NCI-H2029 treated with DMSO at 0.1 percent for 48 hours (cell line): ENCODE results near the gene PPM1J.
A peak's percentile ranks its signal among the peaks of the same experiment; 100 is the strongest.

ENCODE experiments used
- DNase-seq: peaks from one replicate; lab custom pipeline; 2025; lab: John Stamatoyannopoulos, UW

PPM1J gene

DNA sequence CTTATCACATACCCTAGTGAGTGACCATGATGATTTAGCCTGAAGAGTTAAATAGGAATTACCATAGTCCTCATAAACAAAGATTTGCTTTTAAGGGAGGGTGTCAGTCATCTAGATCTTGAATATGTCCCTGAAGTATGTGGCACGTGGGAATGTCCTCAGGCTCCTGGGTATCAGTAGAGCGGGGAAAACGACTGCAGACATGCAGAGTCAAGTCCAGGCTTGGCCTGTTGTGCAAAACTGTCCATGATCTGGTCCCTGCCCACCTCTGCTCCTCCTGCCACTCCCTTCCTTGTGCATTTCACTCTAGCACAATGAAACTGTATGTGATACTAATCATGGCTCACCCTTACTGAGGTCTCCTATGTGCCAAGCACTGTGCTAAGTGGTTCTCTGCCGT, 27.8 kb downstream of the PPM1J start:
- DNase-seq, result no peak

DNA sequence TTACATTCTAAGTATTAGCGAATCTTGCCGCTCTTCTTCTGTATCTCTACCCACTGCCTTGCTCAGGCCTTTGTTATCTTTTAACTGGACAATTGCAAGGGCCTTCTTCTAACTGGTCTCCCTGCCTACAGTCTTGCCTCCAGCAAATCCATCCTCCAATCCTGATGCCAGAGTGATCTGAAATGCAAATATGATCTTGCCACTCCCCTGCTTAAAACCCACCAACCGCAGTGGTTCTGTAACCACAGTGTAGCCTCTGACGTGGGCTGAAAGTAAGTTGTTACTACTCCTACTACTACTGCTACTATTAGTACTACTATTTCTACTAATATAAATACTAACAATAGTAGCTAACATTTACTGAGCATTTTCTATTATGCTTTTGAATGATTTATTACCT, 28.3 kb downstream of the PPM1J start:
- no peak for DNase-seq

DNA sequence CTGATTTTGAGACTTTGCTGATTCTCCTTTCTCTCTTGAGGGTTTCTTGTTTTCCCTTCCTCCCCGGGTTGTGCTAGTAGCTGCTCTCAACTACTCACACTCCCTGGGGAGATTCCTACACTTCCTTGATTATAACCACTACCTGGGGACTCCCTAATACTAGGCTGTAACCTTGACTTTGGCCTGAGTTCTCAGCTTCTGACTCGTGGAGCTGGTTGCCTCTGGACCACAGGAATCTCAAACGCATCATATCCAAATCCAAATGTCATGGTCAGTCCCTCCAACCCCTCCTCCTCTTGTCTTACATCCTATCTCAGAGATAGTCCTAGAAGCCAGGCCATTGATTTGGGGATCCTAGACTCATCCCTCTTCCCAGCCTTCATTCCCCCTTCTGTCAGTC, 28.7 kb downstream of the PPM1J start:
- no peak for DNase-seq

DNA sequence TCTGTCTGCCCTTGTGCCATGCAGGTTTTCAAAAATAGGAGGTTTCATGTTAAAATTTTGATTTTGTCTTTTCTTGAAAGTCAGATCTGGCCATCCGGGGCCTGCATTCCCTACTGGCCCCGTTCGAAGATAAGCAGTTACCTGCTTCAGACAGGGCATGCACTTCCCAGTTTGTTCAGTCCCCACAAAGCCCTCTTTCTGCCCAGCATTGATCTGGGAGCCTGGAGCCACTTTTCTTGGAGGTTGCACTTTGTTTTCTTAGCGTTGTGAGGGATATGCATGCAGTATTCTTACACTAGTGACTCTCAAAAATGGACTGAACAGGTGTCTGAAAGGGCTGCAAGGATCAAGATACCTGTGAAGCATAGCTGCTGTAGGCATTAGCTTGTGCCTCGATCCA, 29.2 kb downstream of the PPM1J start:
- DNase-seq, result no peak

DNA sequence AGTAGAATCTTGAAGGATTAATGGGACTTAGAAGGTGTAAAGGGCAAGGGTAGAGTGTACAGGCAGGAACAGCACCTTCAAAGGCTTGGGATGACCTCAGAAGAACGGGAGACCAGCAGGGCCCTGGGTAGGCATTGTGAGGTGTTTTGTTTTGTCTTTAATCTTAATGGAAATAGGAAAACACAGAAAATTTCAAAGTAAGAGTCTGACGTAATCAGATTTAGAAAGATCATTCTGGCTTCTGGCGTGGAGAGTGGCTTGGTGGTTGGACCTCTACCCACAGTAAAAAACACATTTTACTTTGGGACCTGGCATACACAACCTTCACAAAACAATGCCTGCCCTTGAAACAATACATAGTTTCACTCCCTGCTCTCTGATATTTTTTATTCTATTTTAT, 36.5 kb downstream of the PPM1J start:
- DNase-seq, result no peak

DNA sequence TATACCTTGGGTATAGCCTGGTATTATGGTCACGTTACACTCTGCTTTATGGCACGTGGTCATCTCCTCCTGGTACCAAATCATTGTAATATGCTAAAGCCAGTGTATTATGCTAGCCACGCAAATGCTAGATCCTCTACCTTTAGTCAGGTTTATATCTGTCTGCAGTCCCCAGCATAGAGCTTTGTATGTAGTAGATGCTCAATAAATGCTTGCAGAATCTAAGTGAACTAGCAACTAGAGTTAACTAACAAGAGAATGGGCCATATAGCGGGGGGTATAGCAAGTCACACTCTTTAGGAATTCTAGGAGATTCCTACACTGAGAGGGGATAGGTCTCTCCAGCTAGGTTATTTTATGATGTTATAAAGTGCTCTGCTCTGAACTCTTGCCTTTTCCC, 37.6 kb downstream of the PPM1J start:
- DNase-seq, result no peak

DNA sequence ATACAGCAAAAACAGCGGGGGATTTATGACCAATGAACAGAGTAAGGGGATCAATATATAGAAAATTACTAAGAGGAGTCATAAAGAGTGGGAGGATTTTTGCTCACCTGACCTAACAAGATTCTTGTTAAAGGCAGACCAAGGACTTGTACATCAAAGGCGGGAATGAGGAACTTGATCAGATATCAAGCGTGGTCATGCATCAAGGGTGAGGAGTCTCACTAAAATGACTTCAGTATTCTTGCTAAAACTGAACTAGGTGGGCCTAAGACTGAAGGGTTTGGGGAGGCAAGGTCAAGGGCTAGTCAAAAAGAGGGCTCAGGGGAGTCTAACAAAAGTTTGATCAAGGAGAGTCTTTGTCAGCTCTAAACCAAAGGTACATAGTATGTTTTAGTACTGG, 38.6 kb downstream of the PPM1J start:
- DNase-seq, result no peak

DNA sequence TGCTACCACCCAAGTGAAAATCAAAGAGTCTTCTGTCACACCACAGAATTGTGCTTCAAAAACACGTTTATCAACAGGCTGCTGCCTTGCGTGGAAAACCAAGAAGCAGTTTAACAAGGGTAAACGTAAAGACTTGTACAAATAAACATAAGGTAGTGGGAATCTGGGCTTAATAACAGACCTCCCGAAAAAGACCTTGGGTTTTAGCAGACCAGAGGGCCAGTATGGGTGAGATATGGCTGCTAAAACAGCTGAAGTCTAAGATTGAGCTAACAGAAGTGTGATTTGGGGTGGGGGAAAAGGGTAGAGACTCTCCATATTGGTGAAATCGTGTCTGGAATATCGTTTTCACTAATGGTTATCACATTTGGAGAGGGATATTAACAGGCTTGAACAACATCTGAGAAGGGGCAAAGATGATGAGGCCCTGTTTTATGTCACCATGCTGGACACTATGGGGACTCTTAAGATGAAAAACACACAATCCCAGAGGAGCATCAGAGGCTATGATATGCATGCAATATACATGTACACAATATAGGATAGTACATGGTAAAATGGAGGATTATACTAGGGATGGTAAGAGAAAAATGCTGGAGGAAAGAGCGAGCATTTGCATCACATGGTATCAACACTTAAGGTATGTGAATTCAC, 39.3 kb downstream of the PPM1J start:
- DNase-seq, result no peak

DNA sequence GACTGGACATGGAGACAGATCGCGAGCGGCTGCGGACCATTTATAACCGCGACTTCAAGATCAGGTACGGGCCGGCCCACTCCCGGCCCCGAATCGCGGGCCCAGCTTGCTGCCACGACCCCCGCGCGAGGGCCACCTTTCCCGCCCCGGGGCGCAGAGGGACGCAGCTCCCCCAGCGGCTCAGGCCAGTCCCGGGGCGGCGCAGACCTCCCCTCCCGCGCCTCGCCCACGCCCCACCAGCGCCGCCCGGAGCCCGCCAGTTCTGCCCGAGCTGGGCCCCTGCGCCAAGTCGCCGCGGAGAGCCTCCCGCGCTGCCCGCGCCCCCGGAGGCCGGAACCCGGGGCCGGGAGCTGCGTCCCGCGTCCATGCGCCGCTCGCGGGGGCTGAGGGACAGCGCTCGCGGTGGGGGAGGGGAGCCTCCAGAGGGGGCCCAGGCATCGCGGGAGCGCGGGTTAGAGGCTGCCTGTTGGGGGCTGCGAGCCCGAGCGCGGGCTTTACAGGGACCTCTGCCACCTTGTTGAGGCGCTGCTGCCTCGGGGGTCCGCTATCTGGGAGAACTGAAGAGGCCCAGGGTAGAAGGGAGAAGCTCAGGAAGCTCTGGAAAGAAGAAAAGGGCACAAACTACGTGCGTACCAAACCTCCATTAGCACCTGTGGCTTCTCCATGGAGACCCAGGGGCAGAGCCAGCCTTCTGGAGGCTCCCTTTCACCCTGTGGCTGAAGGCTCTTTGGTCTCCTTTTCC, 40.0 kb downstream of the PPM1J start:
- no peak for DNase-seq

DNA sequence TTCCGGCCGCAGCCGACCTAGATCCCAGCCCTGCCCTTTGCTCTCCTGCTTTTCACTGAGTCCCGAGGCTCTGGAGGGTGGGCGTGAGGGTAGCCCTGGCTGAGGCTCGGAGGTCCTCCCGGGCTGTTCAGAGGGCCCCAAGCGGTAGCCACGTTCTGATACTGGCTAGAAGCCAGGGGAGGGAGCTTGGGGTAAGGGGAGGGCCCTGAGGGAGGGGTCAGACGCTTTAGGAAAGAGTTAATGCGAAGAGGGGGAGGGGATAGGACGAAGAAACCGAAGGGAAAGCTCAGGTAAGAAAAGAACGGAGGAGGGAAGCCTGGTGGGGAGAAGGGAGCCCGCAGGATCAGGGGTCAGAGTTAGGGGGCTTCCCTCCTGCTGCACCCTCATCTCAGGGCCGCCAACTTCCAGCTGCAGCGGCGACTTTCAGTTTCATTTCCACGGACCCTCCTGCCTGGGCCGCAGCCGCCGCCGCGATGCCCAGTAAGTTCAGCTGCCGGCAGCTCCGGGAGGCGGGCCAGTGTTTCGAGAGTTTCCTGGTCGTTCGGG, 40.6 kb downstream of the PPM1J start, which contains the start of gene MOV10:
Gene MOV10 (plus strand): TSS at position 220 of the 546 bp plus-strand sequence. CDS start 254 bp downstream, at position 474.
- peak; percentile 51 for DNase-seq

DNA sequence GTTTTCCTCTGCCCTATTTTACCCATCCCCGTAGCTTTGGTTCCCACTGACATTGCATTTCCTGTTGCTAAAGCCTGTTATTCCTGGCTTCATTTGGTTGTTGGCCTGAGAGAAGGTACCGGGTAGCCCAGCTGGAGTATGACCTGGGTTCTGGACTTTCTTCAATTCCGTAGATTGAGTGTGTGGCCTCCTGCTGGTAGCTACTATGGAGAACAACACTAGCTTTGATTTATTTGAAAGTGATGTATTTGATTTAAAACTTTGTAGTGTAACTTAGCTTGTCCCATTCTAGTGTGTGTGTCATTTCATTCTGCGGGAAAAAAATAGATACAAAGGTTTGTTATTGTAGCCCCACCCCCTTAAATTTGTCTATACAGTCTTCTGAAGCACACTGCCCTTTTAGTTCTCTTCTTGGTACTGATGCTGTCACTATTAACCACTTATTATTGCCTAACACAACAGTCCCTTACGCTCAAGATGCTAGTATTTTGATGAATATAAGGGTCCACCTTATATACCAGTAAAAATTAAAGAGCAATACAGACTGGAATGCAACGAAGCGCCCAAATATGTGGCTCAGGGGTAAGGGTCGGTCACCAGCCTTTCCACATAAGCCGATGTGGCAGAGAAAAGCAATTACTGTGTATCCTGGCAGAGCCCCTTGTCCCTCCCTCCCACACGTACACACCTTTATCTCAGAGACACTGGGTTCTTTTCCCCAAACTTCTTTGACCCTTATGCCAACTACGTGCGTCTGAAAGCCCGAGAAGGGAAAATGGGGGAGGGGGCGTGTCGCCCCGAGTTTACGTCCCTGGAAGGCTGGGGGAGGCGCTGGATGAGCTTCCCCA, 41.3 kb downstream of the PPM1J start:
- no peak for DNase-seq

DNA sequence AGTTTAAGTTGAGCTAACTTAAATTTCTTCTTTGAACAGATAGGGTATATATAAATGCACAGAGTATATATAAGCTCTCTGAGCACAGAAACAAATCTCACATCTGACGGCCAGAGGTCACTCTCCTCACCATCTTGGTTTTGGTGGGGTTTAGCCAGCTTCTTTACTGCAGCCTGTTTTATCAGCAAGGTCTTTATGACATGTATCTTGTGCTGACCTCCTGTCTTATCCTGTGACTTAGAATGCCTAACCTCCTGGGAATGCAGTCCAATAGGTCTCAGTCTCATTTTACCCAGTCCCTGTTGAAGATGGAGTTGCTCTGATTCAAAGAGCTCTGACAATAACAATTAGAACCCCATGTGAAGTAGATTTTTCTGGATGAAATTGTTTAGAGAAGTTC, 42.3 kb downstream of the PPM1J start:
- no peak for DNase-seq

DNA sequence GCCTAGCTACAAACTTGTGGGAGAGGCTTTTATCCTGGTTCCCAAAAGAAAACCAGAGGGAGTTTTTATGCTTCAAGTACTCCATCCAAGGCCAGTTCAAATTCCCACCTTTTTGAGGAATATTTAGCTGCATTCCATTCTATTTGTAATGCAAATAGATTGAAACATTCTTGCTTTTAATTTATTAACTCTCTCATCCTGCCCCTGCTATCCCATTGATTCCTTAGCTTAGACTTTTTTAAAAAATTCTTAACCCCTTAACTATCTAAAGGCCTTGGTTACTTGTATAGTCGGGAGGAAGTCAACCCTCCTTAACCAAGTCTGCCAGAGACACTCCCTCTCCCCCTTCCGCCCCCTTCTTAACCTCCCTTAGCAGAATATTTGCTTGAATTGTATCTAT, 43.1 kb downstream of the PPM1J start:
- no peak for DNase-seq

DNA sequence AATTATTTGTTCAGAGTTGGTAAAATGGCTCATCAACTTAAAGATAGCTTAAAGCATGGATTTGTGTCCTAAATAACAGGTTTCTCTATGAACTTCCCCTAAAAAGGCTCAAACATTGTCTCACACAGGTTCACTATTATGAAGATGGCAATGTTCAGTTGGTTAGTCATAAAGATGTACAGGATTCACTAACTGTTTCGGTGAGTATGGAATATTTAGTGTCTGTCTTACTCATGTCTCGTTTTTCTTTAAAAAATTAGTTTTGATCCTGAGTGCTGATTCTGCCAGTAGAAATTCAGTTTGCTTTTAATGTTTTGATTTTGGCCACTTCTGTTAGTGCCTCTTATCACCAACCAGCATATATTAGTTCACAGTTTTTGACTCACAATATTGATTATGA, 48.2 kb downstream of the PPM1J start:
- no peak for DNase-seq

DNA sequence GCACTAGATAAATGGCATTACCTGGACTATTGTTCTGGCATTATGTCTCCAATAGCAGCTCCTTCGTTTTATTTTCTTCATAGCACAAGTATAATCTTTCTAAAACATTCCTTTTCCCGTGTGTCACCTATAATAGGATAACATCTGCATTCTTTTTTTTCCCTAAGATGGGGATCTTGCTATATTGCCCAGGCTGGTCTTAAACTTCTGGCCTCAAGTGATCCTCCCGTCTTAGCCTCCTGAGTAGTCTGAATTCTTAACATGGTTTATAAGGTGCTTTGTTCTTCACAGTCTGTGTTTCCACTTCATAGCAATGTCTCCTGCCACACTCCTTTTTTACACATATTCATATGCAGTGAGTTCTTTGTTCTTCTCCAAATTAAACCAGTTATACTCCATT, 49.3 kb downstream of the PPM1J start:
- DNase-seq, result no peak
